D721Med (cell line): ENCODE results near the gene BCAS3.
"Not testable (repeated sequence)": the region's sequence is repeated elsewhere in the genome, so short reads cannot be mapped to it uniquely, and the experiment has no call there.

Experiments used
- DNase-seq: peaks from one replicate; pipeline ENCODE4 v3.0.0; 2011; ENCODE audit warnings: low spot score; ENCODE audit not compliant: insufficient read length
- FAIRE-seq: peaks from 2 replicates; lab custom pipeline; 2011; peaks lifted over from hg19 to GRCh38; lab: Jason Lieb, UNC
- TF ChIP-seq, protein P1 (sequence below): IDR thresholded peaks from 2 replicates; pipeline ENCODE4 v1.5.1; 2012; ENCODE audit warnings: mild to moderate bottlenecking, control low read depth; ENCODE audit not compliant: insufficient read depth; ENCODE audit errors: missing control alignments

Gene BCAS3

DNA sequence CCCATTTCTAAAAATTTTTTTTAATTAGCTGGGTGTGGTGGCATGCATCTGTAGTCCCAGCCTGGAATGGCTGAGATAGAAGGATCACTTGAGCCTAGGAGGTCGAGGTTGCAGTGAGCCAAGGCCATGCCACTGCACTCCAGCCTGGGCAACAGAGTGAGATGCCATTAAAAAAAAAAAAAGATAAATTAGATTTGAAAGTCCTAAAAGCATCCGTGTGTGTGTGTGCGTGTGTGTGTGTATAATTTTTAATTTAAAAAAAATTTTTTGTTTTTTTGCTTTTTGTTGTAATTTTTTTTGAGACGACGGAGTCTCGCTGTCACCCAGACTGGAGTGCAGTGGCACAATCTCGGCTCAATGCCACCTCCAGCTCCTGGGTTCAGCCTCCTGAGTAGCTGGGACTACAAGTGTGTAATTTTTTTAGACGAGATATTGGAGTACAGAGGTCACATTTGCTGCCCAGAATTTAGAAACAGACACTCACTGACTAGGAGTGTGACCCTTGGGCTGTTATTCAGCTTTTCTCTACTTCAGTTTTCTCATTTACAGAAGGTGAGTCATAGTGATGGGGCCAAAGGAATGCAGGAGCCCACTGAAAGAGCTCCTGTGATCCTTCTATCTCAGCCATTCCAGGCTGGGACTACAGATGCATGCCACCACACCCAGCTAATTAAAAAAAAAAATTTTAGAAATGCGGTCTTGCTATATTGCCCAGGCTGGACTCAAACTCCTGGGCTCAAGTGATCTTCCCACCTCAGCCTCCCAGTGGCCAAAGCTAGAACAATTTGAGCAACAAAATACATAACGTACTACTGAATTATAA, 749.0 kb downstream of the BCAS3 start:
- DNase-seq: no peak
- TF ChIP-seq, protein P1, sequence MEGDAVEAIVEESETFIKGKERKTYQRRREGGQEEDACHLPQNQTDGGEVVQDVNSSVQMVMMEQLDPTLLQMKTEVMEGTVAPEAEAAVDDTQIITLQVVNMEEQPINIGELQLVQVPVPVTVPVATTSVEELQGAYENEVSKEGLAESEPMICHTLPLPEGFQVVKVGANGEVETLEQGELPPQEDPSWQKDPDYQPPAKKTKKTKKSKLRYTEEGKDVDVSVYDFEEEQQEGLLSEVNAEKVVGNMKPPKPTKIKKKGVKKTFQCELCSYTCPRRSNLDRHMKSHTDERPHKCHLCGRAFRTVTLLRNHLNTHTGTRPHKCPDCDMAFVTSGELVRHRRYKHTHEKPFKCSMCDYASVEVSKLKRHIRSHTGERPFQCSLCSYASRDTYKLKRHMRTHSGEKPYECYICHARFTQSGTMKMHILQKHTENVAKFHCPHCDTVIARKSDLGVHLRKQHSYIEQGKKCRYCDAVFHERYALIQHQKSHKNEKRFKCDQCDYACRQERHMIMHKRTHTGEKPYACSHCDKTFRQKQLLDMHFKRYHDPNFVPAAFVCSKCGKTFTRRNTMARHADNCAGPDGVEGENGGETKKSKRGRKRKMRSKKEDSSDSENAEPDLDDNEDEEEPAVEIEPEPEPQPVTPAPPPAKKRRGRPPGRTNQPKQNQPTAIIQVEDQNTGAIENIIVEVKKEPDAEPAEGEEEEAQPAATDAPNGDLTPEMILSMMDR: no peak
- no peak for FAIRE-seq

DNA sequence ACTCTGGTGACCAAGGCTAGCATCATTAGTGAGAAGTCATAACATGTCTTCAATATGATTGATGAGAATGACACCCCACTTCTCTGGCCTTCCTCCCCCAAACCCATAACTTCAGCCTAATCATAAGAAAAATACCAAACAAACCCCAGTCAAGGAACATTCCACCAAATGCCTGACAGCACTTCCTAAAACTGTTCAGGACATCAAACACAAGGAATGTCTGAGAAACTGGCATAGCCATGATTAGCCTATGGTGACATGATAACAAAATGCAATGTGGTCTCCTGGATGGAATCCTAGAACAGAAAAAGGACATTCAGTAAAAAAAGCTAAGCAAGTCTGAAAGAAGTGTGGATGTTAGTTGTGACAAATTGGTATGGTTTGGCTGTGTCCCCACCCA, 749.9 kb downstream of the BCAS3 start:
- no peak for FAIRE-seq
- no peak for DNase-seq
- TF ChIP-seq, protein P1: no peak

DNA sequence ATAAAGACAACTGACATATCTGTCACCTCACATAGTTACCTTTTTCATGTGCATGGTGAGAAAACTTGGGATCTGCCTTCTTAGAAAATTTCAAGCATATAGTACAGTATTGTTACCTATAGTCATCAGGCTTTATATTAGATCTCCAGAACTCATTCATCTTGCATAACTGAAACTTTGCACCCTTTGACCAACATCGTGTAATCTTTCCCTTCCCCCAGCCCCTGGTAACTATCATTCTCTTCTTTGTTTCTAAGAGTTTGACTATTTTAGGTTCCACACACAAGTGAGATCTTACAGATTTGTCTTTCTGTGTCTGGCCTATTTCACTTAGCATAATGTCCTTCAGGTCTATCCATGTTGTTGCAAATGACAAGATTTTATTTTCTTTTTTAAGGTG, 751.6 kb downstream of the BCAS3 start:
- FAIRE-seq (no peak), DNase-seq (no peak)
- TF ChIP-seq, protein P1: no peak

DNA sequence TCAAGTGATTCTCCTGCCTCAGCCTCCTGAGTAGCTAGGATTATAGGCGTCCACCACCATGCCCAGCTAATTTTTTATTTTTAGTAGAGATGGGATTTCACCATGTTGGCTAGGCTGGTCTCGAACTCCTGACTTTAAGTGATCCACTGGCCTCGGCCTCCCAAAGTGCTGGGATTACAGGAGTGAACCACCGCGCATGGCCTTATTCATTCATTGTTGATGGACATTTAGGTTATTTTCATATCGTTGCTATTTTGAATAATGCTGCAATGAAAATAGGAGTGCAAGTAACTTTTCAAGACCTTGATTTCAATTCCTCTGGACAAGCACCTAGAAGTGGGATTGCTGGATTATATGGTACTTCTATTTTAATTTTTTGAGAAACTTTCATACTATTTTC, 752.2 kb downstream of the BCAS3 start:
- not testable (repeated sequence) for DNase-seq, FAIRE-seq

DNA sequence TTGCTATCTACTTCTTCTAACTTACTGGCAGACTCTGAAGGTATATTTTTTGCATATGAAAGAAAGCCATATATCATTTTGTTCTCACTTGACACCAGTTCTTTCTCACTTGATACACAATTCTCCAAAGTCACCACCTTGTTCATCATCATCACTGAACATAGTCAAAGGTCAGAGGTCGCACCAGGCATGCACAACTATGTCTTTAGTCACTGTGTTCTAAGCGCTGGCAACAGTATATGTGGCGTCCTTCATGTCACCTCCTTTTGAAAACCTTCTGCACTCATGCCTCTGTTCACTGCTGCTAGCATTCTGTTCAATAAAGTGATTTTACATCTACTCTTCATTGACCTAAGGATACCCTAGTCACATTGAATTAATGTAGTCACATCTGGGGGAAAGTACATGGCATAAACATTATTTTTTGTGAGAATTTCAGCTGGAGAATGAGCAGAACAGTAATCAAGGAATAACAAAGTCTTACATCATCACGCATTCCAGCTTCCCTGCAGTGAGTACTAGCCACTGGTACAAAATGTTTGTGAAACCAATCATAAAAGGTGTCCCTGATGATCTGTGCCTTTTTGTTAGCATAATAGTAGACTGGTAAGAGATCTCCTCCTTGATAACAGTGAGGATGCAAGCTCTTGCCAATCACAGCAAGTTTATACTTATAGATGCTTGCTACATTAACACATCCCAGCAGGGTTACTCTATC, 754.1 kb downstream of the BCAS3 start:
- DNase-seq (no peak), FAIRE-seq (no peak)
- TF ChIP-seq, protein P1: no peak

DNA sequence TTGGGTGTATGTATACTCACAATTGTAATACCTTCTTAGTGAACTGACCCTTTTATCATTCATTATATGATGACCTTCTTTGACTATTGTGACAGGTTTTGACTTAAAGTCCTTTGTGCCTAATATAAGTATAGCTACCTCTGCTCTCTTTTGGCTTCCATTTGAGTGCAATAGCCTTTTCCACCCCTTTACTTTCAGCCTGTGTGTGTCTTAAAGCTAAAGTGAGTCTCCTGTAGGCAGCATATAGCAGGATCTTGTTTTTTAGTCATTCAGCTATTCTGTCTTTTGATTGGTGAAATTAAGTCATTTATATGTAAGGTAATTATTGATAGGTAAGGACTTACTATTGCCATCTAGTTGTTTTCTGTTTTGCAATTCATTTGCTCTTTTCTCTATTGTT, 758.6 kb downstream of the BCAS3 start:
- DNase-seq (no peak), FAIRE-seq (no peak)
- TF ChIP-seq, protein P1: no peak

DNA sequence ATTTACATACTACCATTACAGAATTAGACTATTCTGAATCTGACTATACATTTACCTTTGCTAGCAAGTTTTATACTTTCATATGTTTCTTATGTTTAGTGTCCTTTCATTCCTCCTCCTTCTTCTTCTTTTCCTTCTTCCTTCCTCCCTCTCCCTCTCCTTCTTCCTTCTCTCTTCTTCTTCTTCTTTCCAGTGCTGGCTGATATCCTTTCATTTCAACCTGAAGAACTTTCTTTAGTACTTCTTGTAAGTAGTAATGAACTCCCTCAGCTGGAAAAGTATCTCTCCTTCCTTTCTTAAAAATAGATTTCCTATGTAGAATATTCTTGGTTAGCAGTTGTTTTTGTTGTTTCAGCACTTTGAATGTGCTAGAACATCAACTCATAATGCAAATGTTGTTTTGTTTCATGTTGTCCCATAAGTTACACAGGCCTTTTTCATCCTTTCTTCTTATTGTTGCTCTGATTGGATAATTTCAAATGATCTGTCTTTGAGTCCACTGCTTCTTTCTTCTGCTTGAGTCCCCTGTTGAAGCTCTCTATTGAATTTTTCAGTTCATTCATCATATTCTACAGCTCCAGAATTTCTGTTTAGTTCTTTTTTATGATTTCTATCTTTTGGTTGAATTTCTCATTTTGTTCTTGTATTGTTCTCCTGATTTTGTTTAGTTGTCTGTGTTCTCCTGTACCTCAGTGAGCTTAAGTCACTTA, 759.5 kb downstream of the BCAS3 start:
- no peak for DNase-seq
- no peak for FAIRE-seq
- TF ChIP-seq, protein P1: no peak
